Activated naive CD8-positive, alpha-beta T cell treated with anti-CD3 and anti-CD28 coated beads for 36 hours (primary cell): ENCODE data around the gene ADAM10. TPM values are rescaled to one million over a fixed set of nuclear protein-coding genes. Genes with fewer than 3 reads are reported as not detected.
A peak's percentile ranks its signal among the peaks of the same experiment; 100 is the strongest.
"Not testable (repeated sequence)": the region's sequence is repeated elsewhere in the genome, so short reads cannot be mapped to it uniquely, and the experiment has no call there.

Experiments
- DNase-seq: peaks from one replicate; pipeline ENCODE4 v3.0.0; 2021
- H3K27ac Mint-ChIP-seq: one replicate; pipeline ENCODE4 v1.8.0; 2022; ENCODE audit warnings: mild to moderate bottlenecking, moderate library complexity, mixed read lengths
- H3K27me3 Mint-ChIP-seq: one replicate; pipeline ENCODE4 v1.8.0; 2022; ENCODE audit warnings: mild to moderate bottlenecking, mixed read lengths
- H3K36me3 Mint-ChIP-seq: one replicate; pipeline ENCODE4 v1.8.0; 2021; ENCODE audit warnings: mild to moderate bottlenecking, mixed read lengths
- H3K4me1 Mint-ChIP-seq: one replicate; pipeline ENCODE4 v1.8.0; 2021; ENCODE audit warnings: mixed read lengths
- H3K4me3 Mint-ChIP-seq: one replicate; pipeline ENCODE4 v1.8.0; 2022; ENCODE audit warnings: mild to moderate bottlenecking, moderate library complexity, mixed read lengths
- H3K9me3 Mint-ChIP-seq: one replicate; pipeline ENCODE4 v1.8.0; 2022; ENCODE audit warnings: mixed read lengths
- total RNA-seq, 2 experiments: library from RNA; stranded (reverse); gene quantifications; one replicate each; pipeline ENCODE4 v1.2.3, GENCODE V29; 2021

ADAM10 gene
- total RNA-seq, result 10 to 100 TPM; 89.3 to 91.8 TPM

GRCh38 chr15:58749532-58750337, at the start of gene ADAM10:
TSS of gene ADAM10 (minus strand) at chr15:58749707. CDS start at chr15:58749534, 173 bp downstream.
- Mint-ChIP-seq H3K36me3 (peaks cover 13% of the 10 kb centered on the region), H3K4me3 (peak within 1 kb of the TSS; percentile 94), H3K9me3 (no peaks in the 10 kb centered on the region), H3K27me3 (no peaks in the 10 kb centered on the region), H3K27ac (peak within 1 kb of the TSS; percentile 94), H3K4me1 (peaks cover 25% of the 10 kb centered on the region)
- peak; percentile 98 for DNase-seq

DNA sequence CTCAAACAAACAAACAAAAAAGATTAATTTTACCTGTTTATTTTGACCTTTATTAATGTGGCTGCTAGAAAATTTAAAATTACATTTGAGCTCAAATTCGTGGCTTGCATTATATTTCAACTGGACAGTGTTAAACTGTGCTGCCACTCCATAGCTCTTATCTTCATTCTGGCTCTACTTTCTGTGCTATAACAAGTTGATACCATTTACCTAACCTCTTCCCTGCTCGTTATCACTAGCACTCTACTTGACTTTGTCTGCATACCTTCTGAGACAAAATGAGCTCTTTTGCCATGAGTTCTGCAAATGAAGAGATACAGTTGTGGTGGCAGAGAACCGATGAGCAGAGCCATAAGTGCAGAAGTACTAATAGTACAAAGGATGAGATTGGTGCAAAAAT, 48.0 kb upstream of the ADAM10 start:
- Mint-ChIP-seq H3K4me1 (peaks cover 23% of the 10 kb centered on the region), H3K27me3 (no peaks in the 10 kb centered on the region), H3K27ac (no peak overlapping the region), H3K36me3 (peaks cover 15% of the 10 kb centered on the region), H3K9me3 (peaks cover 1% of the 10 kb centered on the region), H3K4me3 (no peak overlapping the region)
- no peak for DNase-seq

DNA sequence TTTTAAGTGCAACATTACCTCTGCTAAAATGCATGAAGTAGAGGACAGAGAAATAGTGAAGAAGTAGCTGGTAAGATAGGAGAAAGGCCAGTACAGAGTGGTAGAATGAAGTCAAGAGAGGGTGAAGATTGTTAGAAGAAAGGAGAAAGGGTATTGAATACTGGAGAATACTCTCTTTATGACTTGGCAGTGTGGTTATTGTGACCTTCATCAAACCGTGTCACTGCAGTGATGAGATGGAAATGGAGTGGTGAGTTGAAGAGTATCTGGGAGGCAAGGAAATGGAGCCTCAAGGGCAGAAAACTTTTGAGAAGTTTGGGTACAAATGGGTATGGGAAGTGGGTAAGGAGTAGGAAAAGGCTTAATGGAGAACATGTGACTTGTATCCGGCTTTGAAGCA, 46.3 kb upstream of the ADAM10 start:
- H3K27ac Mint-ChIP-seq, result no peak overlapping the region
- H3K4me1 Mint-ChIP-seq, result peaks cover 23% of the 10 kb centered on the region
- no peaks in the 10 kb centered on the region for H3K27me3 Mint-ChIP-seq

DNA sequence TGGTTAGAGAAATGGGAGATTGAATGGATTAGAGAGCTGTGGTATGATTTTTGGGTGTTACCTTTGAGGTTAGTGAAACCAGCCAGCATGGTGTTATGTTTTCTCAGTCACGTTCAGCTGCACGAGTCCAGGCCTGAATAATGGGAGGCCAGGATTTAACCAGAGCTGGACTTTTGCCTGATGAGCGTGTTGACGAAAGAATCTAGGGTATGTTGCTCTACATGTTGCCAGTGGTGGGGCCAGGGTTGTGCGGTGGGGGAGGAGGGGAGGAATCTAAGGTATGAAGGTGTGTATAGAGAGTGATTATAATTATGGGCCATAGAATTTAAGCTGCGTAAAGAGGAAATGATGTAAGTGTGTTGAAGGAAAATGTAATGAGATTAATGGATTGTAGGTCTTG, 44.4 kb upstream of the ADAM10 start:
- Mint-ChIP-seq H3K9me3 (peaks cover 1% of the 10 kb centered on the region), H3K4me3 (no peak overlapping the region), H3K27ac (no peak overlapping the region), H3K4me1 (peaks cover 14% of the 10 kb centered on the region), H3K27me3 (no peaks in the 10 kb centered on the region), H3K36me3 (peaks cover 22% of the 10 kb centered on the region)
- no peak for DNase-seq

More for the DNA sequence above, 46.3 kb upstream of the ADAM10 start:
- Mint-ChIP-seq H3K4me3 (no peak overlapping the region), H3K9me3 (peaks cover 1% of the 10 kb centered on the region), H3K36me3 (peaks cover 18% of the 10 kb centered on the region)
- DNase-seq, result no peak

DNA sequence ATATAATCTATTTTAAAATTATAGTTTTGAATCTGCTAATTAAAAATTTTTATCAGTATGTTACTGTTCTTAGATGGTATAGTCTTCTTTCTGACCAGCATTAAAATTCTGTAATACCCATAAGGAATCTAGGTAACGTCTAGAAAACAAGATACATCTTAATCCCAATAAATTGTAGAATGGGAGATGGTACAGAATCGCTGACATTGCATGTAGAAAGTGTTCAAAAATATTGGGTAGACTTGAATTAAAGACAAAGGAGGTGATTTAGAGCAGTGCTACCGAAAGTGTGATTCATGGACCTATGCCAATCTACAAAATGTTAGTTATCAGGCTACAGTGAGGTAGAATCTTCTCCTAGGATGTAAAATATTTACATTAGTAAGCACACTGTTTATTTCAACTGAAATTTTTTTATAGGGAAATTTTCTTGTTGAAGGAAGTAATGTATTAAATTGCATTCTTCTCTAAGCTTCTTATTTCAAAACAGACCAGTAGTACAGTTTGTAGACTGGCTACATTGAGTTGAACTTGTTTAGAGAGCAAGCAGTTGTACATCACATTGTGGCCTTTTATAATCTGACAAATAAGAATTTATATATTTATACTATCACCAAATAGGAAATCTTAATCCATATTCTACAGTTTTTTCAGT, 38.7 kb upstream of the ADAM10 start:
- no peak overlapping the region for H3K27ac Mint-ChIP-seq
- no peaks in the 10 kb centered on the region for H3K27me3 Mint-ChIP-seq
- peaks cover 15% of the 10 kb centered on the region for H3K36me3 Mint-ChIP-seq
- H3K4me1 Mint-ChIP-seq, result no peaks in the 10 kb centered on the region
- no peaks in the 10 kb centered on the region for H3K9me3 Mint-ChIP-seq
- no peak for DNase-seq
- no peak overlapping the region for H3K4me3 Mint-ChIP-seq

- Mint-ChIP-seq H3K9me3 (no peaks in the 10 kb centered on the region), H3K36me3 (peaks cover 5% of the 10 kb centered on the region), H3K4me3 (no peak overlapping the region), H3K27me3 (no peaks in the 10 kb centered on the region), H3K4me1 (peaks cover 3% of the 10 kb centered on the region), H3K27ac (no peak overlapping the region)
- DNase-seq, result no peak
Measured at GRCh38 chr15:58785355-58785754, 35.8 kb upstream of the ADAM10 start.

- Mint-ChIP-seq H3K27ac (no peak overlapping the region), H3K27me3 (no peaks in the 10 kb centered on the region), H3K9me3 (no peaks in the 10 kb centered on the region), H3K4me3 (no peak overlapping the region), H3K4me1 (peaks cover 16% of the 10 kb centered on the region), H3K36me3 (peaks cover 6% of the 10 kb centered on the region)
- no peak for DNase-seq
Measured at GRCh38 chr15:58779554-58779953, 30.0 kb upstream of the ADAM10 start.

DNA sequence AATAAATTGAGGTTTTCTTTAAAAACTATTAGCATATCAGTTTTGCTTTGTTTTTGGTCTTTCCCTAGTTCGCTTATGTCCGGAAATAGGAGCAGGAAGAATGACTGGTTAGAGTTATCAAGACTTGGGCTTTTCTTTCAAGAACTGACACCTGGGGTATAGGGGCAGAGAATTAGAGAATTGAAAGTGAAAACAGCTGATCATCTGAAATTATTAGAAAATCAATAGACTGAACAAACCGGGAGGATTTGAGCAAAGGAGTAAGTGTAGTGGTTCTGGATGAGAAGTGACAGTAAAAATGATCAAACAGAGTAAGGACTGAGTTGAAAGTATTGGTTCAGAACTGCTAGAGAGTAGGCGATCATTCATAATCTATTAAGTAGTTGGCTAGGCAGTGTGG, 27.6 kb upstream of the ADAM10 start:
- Mint-ChIP-seq H3K27me3 (no peaks in the 10 kb centered on the region), H3K4me1 (peaks cover 22% of the 10 kb centered on the region), H3K36me3 (peaks cover 6% of the 10 kb centered on the region), H3K9me3 (no peaks in the 10 kb centered on the region), H3K27ac (no peak overlapping the region), H3K4me3 (no peak overlapping the region)
- no peak for DNase-seq

- peaks cover 26% of the 10 kb centered on the region for H3K4me1 Mint-ChIP-seq
- no peaks in the 10 kb centered on the region for H3K9me3 Mint-ChIP-seq
- H3K27me3 Mint-ChIP-seq, result no peaks in the 10 kb centered on the region
- no peak overlapping the region for H3K4me3 Mint-ChIP-seq
- DNase-seq, result no peak
- peaks cover 6% of the 10 kb centered on the region for H3K36me3 Mint-ChIP-seq
- H3K27ac Mint-ChIP-seq, result no peak overlapping the region
Measured at GRCh38 chr15:58775402-58775801, 25.9 kb upstream of the ADAM10 start.

DNA sequence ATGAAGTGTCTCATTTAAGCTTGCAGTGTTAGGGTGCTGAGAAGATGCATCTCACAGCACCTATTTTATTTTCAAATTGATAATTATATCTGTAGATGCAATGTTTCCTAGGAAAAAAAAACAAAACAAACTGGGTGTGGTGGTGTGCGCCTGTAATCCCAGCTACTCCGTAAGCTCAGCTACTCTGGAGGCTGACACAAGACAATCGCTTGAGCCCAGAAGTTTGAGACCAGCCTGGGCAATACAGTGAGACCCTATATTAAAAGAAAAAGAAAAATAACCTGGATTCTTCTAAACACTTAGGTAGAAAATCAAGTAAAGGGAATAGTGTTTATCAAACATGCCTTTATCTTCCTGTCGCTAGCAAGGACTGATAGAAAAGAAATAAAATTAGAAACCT, 23.5 kb upstream of the ADAM10 start:
- no peak overlapping the region for H3K4me3 Mint-ChIP-seq
- H3K36me3 Mint-ChIP-seq, result no peaks in the 10 kb centered on the region
- DNase-seq, result no peak
- no peak overlapping the region for H3K27ac Mint-ChIP-seq
- no peaks in the 10 kb centered on the region for H3K27me3 Mint-ChIP-seq
- no peaks in the 10 kb centered on the region for H3K9me3 Mint-ChIP-seq
- H3K4me1 Mint-ChIP-seq, result peaks cover 27% of the 10 kb centered on the region

- DNase-seq, result peak; percentile 16
- Mint-ChIP-seq H3K36me3 (no peaks in the 10 kb centered on the region), H3K27ac (peak overlapping the region; percentile 74), H3K27me3 (no peaks in the 10 kb centered on the region), H3K9me3 (no peaks in the 10 kb centered on the region), H3K4me3 (no peak overlapping the region), H3K4me1 (peaks cover 21% of the 10 kb centered on the region)
Measured at GRCh38 chr15:58771621-58772250, 22.2 kb upstream of the ADAM10 start.

DNA sequence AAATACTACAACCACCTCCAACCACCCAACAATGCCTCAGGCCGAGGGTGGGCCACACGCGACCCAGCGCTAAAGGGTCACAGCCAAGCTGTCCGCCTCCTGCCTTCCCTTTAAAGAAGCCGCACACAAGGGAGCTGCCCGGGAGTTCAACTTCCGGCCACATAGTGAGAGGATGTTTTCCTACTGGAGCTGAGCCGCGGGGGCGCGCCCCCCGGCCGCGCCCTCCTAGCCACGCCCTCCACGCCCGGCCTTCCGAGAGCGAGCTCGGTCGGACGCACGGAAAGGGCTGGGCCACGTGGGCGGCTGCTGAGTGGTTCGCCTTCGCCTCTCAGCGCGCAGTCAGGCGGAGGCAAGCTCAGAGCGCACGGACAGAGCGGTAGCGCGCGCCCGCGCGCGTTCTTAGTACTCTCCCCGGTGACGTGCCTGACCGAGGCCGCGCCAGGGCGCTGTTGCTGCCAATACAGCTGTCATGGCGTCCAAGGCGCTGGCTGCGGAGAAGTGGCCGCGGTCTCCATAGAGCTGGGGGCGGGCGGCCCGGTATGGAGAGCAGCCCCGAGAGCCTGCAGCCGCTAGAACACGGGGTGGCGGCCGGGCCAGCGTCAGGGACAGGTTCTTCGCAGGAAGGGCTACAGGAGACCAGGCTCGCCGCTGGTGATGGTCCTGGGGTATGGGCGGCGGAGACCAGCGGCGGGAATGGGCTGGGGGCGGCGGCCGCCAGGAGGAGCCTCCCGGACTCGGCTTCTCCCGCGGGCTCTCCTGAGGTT, 21.5 kb upstream of the ADAM10 start, which contains the start of gene MINDY2:
TSS of gene MINDY2 (plus strand) at position 446 of the 764 bp plus-strand sequence. CDS start at position 540, 94 bp downstream.
- Mint-ChIP-seq H3K4me3 (no peak within 1 kb of the TSS), H3K27me3 (no peaks in the 10 kb centered on the region), H3K9me3 (no peaks in the 10 kb centered on the region), H3K36me3 (no peaks in the 10 kb centered on the region), H3K27ac (peak within 1 kb of the TSS; percentile 85), H3K4me1 (peaks cover 21% of the 10 kb centered on the region)
- DNase-seq, result peak; percentile 94

DNA sequence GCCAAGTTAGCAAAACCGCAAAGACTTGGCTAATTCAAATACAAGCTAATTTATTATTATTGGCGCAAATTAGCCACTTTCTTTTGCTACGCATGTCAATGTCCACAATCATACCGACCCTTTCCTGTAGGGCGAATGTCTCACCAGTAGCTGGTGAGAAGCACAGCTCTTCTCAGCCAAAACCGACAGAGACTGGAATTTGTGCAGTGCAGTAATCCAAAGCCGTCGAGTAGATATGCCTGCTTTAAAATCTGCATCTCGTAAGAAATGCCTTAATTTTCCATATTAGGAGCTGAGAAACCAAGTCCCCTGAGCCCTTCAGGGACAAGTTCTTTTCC, 21.0 kb upstream of the ADAM10 start:
- Mint-ChIP-seq H3K4me3 (no peak overlapping the region), H3K27ac (peak overlapping the region; percentile 77), H3K9me3 (no peaks in the 10 kb centered on the region), H3K36me3 (no peaks in the 10 kb centered on the region), H3K27me3 (no peaks in the 10 kb centered on the region), H3K4me1 (peaks cover 21% of the 10 kb centered on the region)
- DNase-seq, result no peak

- not testable (repeated sequence) for H3K4me3 Mint-ChIP-seq, H3K9me3 Mint-ChIP-seq, H3K36me3 Mint-ChIP-seq, DNase-seq, H3K27ac Mint-ChIP-seq, H3K27me3 Mint-ChIP-seq
- H3K4me1 Mint-ChIP-seq, result peaks cover 21% of the 10 kb centered on the region
Measured at GRCh38 chr15:58768601-58769004, 19.1 kb upstream of the ADAM10 start.

DNA sequence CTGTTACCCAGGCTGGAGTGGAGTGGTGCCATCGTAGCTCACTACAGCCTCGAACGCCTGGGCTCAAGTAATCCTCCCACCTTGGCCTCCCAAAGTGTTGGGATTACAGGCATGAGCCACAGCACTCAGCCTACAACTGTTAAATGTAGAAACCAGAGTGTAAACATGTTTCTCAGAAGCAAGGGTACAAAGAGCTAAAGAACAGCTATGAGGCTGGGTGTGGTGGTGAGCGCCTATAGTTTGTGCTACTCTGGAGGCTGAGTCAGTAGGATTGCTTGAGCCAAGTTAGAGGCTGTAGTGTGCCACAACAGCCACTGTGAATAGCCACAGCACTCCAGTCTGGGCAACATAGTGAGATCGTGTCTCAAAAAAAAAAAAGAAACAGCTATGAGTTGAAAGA, 16.8 kb upstream of the ADAM10 start:
- DNase-seq, result no peak
- Mint-ChIP-seq H3K9me3 (no peaks in the 10 kb centered on the region), H3K36me3 (no peaks in the 10 kb centered on the region), H3K4me3 (no peak overlapping the region), H3K4me1 (peaks cover 16% of the 10 kb centered on the region), H3K27ac (no peak overlapping the region), H3K27me3 (no peaks in the 10 kb centered on the region)
